NCI-H187 (cell line): Measurements from ENCODE around the gene MYO3A.

Experiments used
- DNase-seq, 2 experiments: peaks; one replicate each; lab custom pipeline; 2025; lab: John Stamatoyannopoulos, UW

Gene MYO3A

DNA sequence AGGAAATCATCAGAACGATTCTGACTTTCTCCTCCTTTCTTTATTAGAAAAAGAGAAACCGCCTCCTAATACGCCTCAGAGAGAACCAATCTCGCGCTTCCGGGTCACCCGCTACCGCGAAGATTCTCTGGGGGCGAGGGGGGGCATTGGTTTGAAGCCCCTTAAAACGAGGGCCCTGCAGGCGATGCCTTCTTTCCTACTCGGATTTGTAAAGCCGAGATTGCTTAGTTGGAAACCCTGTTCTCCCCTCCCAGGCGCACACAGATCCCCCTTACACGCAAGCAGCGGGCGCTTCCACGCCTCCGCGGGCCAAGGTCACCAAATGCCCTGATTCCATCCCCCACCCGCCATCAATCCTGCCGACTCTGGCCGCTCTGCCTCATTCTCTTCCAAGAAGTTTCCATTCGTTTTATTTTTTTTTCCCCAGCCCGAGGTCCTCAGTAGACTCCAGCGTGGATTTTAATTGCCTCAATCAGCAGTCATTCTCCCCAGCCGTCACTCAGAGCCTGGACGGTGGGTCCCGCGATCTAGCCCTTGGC lies 281.4 kb downstream of the MYO3A start:
- DNase-seq = no peak

DNA sequence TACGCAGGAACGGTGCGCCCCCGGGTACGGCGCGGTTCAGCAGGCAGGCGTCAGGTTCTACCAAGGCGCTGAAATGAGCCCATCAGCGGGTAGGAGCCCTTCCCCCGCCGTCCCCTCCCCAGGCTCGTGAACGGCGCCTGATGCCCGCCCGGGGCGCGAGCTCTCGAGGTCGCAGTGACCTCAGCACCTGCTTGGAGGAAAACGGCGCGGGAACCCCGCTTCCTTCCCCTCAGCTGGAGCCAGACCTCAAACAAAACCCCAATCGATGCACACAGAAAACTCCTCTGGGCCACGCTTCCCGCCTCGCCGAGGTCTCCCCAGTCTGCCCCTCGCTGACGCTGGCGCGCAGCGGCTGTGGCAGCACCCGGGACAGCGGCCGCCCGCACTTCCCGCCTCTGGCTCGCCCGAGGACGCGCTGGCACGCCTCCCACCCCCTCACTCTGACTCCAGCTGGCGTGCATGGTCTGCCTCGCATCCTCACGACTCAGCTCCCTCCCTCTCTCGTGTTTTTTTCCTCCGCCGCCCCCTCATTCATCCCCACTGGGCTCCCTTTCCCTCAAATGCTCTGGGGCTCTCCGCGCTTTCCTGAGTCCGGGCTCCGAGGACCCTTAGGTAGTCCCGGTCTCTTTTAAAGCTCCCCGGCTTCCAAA lies 282.0 kb downstream of the MYO3A start:
- no peak for DNase-seq

GRCh38 chr10:26216585-26217395 lies 282.8 kb downstream of the MYO3A start, which contains the start of gene GAD2:
Gene GAD2 (plus strand): TSS chr10:26216774. CDS start chr10:26216810, 36 bp downstream.
- DNase-seq = no peak

- DNase-seq = no peak
These were observed 283.5 kb downstream of the MYO3A start for GRCh38 chr10:26217396-26218086.

GRCh38 chr10:26219676-26220075 lies 285.6 kb downstream of the MYO3A start:
- DNase-seq = no peak

DNA sequence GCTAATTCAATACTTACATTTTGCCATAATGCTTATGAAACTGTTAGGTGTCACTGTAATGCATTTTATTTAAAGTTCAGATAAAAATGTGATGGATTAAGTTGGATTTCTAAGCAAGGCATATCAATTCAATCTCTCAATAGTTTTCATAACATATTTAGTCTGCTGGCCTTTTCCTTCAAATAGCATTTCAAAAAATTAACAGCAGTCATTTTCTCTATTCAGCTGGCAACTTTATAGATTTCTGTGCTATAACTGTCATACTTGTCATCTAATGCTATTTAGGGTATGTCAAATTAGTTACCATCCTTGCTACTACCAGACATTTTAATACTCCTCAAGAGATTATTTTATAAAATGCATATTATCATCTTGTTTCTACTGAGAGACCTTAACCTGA lies 286.9 kb downstream of the MYO3A start:
- no peak for DNase-seq

- no peak for DNase-seq
These were observed 287.5 kb downstream of the MYO3A start for GRCh38 chr10:26221541-26221940.

DNA sequence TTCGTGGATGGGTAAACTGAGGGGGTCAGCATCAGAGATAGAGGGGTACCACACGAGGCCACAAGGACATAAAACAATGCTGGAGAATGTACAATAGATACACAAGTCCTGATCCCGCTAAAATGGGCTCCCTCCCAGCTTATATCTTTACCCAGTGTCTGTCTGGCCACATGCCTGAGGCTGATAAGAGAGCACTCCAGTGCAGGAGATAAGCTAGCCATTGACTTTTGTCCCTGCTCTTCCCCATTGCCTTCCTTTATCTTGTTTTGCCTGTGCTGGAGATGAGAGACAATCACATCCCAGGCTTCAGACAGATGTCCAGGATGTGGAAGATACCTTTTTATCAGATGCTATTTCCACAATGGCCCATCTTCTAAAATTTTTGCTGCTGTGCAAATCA lies 288.5 kb downstream of the MYO3A start:
- no peak for DNase-seq

GRCh38 chr10:26225322-26225721 lies 291.3 kb downstream of the MYO3A start:
- no peak for DNase-seq

DNA sequence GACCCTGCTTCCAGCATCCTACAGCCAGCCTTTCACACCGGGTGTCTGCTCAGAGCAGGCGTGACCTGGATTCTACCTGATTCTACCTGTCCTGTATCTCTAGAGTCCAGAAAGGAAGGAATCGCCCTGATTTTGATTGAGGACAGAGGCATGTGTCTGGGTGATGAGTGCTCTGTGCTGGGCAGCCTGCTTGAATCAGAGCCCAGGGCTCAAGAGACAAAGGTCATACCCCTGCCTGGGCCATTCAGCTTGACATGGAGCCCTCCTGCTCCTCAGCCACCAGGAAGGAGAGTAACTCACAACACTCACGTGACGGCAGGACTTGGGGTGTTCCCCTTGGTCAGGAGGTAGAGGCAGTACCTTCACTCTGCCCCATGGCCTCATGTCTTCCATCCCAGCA lies 293.8 kb downstream of the MYO3A start:
- no peak for DNase-seq

- no peak for DNase-seq
These were observed 298.1 kb downstream of the MYO3A start for GRCh38 chr10:26232174-26232573.

DNA sequence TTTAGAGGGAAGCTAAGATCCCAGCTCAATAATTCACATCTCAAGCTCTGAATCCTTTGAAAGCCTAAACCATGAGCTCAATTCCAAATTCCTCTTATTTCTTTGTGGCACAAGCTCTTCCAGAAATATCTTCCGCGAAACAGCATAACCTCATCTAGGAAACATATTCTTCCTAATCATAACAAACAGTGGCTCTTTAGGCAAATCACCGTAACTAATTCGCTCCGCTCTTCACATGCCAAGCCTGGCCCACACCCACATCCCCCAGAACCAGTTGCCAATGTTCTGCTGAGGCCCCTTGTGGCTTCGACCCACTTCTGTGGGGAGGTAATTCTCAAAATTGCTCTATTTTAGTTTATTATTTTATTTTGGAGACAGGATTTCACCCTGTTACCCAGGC lies 301.7 kb downstream of the MYO3A start:
- no peak for DNase-seq

GRCh38 chr10:26238378-26238777 lies 304.3 kb downstream of the MYO3A start:
- no peak for DNase-seq

- DNase-seq = peak; percentile 24 to 47
These were observed 308.8 kb downstream of the MYO3A start for GRCh38 chr10:26242706-26243350.

- DNase-seq = no peak
These were observed 309.3 kb downstream of the MYO3A start for GRCh38 chr10:26243351-26243720.

GRCh38 chr10:26249681-26250080 lies 315.7 kb downstream of the MYO3A start:
- DNase-seq = no peak

- DNase-seq = no peak
These were observed 317.9 kb downstream of the MYO3A start for GRCh38 chr10:26251925-26252324.

GRCh38 chr10:26254616-26255015 lies 320.6 kb downstream of the MYO3A start:
- no peak for DNase-seq

DNA sequence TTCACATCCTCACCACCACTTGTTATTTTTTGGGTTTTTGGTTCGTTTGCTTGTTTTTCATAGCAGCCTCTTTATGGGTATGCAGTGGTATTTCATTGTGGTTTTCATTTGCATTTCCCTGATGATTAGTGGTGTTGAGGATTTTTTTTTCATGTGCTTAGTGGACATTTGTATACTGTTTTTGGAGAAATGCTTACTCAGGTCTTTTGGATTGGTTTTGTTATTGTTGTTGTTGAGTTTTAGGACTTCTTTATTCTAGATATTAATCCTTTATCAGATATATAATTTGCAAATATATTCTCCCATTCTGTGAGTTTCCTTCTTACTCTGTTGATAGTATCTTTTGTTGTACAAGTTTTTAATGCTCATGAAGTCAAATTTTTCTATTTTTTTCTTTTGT lies 325.3 kb downstream of the MYO3A start:
- DNase-seq = no peak
